BJ (cell line): ENCODE results near the gene ARRDC5. TPM values are rescaled to one million over a fixed set of nuclear protein-coding genes. Genes with fewer than 3 reads are reported as not detected.

Experiments
- CTCF ChIA-PET: fragments of 350-600 bp; formaldehyde crosslinking; extraction: SDS; loops from one replicate; lab custom pipeline; 2021; ENCODE audit warnings: antibody characterized with exemption, inconsistent platforms; lab: Yijun Ruan, JAX
- POLR2A ChIA-PET: fragments of 300-600 bp; sonication (Branson Sonifier 250); formaldehyde crosslinking; extraction: SDS; loops from one replicate; lab custom pipeline; 2021; ENCODE audit warnings: antibody characterized with exemption; lab: Charles Lee
- DNase-seq: peaks from one replicate; pipeline ENCODE4 v3.0.0-alpha.2; 2011; ENCODE audit warnings: low read depth
- H3K27me3 ChIP-seq: 2 replicates; pipeline ENCODE4 v1.6.0; 2011; ENCODE audit warnings: low read length; ENCODE audit not compliant: control insufficient read depth, insufficient read depth
- H3K36me3 ChIP-seq: 2 replicates; pipeline ENCODE4 v1.5.1; 2011; ENCODE audit warnings: low read length; ENCODE audit not compliant: control insufficient read depth, insufficient read depth
- H3K4me3 ChIP-seq: 2 replicates; pipeline ENCODE4 v1.5.1; 2011; ENCODE audit warnings: low read depth, mild to moderate bottlenecking, control low read depth, low read length
- CTCF ChIP-seq: IDR thresholded peaks from 2 replicates; pipeline ENCODE4 v1.5.1; 2011; ENCODE audit warnings: low read depth, mild to moderate bottlenecking, control low read depth, inconsistent platforms, low read length, moderate library complexity; ENCODE audit not compliant: insufficient read depth
- polyA plus RNA-seq: library from polyadenylated mRNA; depleted of rRNA; stranded (reverse); fragments of >200 nt; gene quantifications from 2 replicates; pipeline ENCODE4 v1.2.3, GENCODE V29; 2011

ARRDC5 gene
- polyA plus RNA-seq, 1 experiment, result not detected

GRCh38 chr19:4910594-4911281 is 8.0 kb upstream of the ARRDC5 start:
- no peaks in the 10 kb centered on the region for H3K36me3 ChIP-seq
- POLR2A ChIA-PET, result interaction anchor here (0.5 to 1.7 kb wide), 6 partner anchors 76 to 198 kb away, joined by 3 to 20 read pairs (median 6); no protein-coding TSS in a partner anchor
- CTCF ChIA-PET, result interaction anchor here (1.0 to 7.4 kb wide), 21 partner anchors 12 to 178 kb away, joined by 3 to 133 read pairs (median 9); partner anchors contain the start of genes FEM1A, KDM4B and PLIN3

GRCh38 chr19:4909897-4910593 is 7.3 kb upstream of the ARRDC5 start:
- TF ChIP-seq CTCF, result no peak
- POLR2A ChIA-PET, result no interaction called here
- no peak for DNase-seq
- Histone ChIP-seq H3K36me3 (no peaks in the 10 kb centered on the region), H3K4me3 (peak overlapping the region; percentile 55), H3K27me3 (no peaks in the 10 kb centered on the region)
- CTCF ChIA-PET, result interaction anchor here (0.9 to 7.4 kb wide), 4 partner anchors 66 to 123 kb away, joined by 3 to 133 read pairs (median 10); partner anchors contain the start of gene FEM1A

More at GRCh38 chr19:4910594-4911281, 8.0 kb upstream of the ARRDC5 start:
- Histone ChIP-seq H3K4me3 (peak overlapping the region; percentile 55), H3K27me3 (no peaks in the 10 kb centered on the region)
- no peak for DNase-seq
- TF ChIP-seq CTCF, result no peak

GRCh38 chr19:4909156-4909896 is 6.6 kb upstream of the ARRDC5 start, which contains the start of gene UHRF1:
Gene UHRF1 (plus strand): TSS chr19:4909501. CDS start chr19:4910886, 1,385 bp downstream.
- Histone ChIP-seq H3K36me3 (no peaks in the 10 kb centered on the region), H3K27me3 (no peaks in the 10 kb centered on the region), H3K4me3 (peak within 1 kb of the TSS; percentile 55)
- CTCF ChIA-PET, result interaction anchor here (0.9 to 7.4 kb wide), 2 partner anchors 67 to 101 kb away, joined by 3 to 133 read pairs; no protein-coding TSS in a partner anchor
- POLR2A ChIA-PET, result no interaction called here
- DNase-seq, result no peak
- no peak for TF ChIP-seq CTCF

- ChIA-PET CTCF (interaction anchor here (0.9 to 7.4 kb wide), 4 partner anchors 58 to 124 kb away, joined by 3 to 133 read pairs (median 5); no protein-coding TSS in a partner anchor), POLR2A (no interaction called here)
- no peak for DNase-seq
- Histone ChIP-seq H3K27me3 (no peaks in the 10 kb centered on the region), H3K4me3 (no peak overlapping the region), H3K36me3 (no peaks in the 10 kb centered on the region)
- TF ChIP-seq CTCF, result no peak
These were observed 6.1 kb upstream of the ARRDC5 start for GRCh38 chr19:4908781-4909155.
